Measurements from ENCODE around the gene PLOD1.

- no peak for TF ChIP-seq CTCF (conservative IDR thresholded peaks at IDR 0.05 in 1 of 2, IDR thresholded peaks at IDR 0.05 in 1 of 2; ENCODE audit: low read depth in 1 of 2, low read length in 2 of 2)
- TF ChIP-seq EZH2 (IDR thresholded peaks at IDR 0.05; ENCODE audit: low read length, missing control alignments): no peak
Measured at GRCh38 chr1:11980676-11980972, 46.1 kb downstream of the PLOD1 start.
